LNCaP clone FGC (cell line): ENCODE data around the gene LAD1.

Experiments
- DNase-seq: peaks from one replicate; pipeline ENCODE4 v3.0.0-alpha.2; 2011; ENCODE audit warnings: low read depth
- H3K4me3 ChIP-seq: 2 replicates; pipeline ENCODE4 v1.5.1; 2011; ENCODE audit warnings: mild to moderate bottlenecking, low read depth, low read length, control low read depth
- CTCF ChIP-seq: IDR thresholded peaks from 2 replicates; pipeline ENCODE4 v1.5.1; 2012; ENCODE audit warnings: mild to moderate bottlenecking; ENCODE audit not compliant: control insufficient read depth, insufficient read depth; ENCODE audit errors: extremely low read depth

LAD1 gene

GRCh38 chr1:201408834-201409200 lies 9.7 kb upstream of the LAD1 start:
- no peak for TF ChIP-seq CTCF
- no peak overlapping the region for H3K4me3 ChIP-seq
- no peak for DNase-seq

GRCh38 chr1:201408176-201408833 lies 9.2 kb upstream of the LAD1 start:
- TF ChIP-seq CTCF = peak; percentile 92
- no peak for DNase-seq
- no peak overlapping the region for H3K4me3 ChIP-seq

- H3K4me3 ChIP-seq = no peak overlapping the region
- DNase-seq = no peak
- TF ChIP-seq CTCF = no peak
These were observed 7.8 kb upstream of the LAD1 start for GRCh38 chr1:201406831-201407406.

- no peak overlapping the region for H3K4me3 ChIP-seq
- no peak for TF ChIP-seq CTCF
- DNase-seq = no peak
These were observed 6.3 kb upstream of the LAD1 start for GRCh38 chr1:201405484-201405831.

GRCh38 chr1:201404722-201405483 lies 5.8 kb upstream of the LAD1 start:
- TF ChIP-seq CTCF = no peak
- no peak overlapping the region for H3K4me3 ChIP-seq
- no peak for DNase-seq

- no peak for TF ChIP-seq CTCF
- H3K4me3 ChIP-seq = no peak overlapping the region
- no peak for DNase-seq
These were observed 4.9 kb upstream of the LAD1 start for GRCh38 chr1:201404055-201404454.
